ENCODE results near the gene PDYN.

Gene PDYN

GRCh38 chr20:1961374-1961773 is 32.5 kb downstream of the PDYN start:
- DNase-seq (ENCODE audit: low spot score), result no peak
- no peak for TF ChIP-seq CTCF (IDR thresholded peaks at IDR 0.05; ENCODE audit: extremely low read depth, missing control alignments)

GRCh38 chr20:1959156-1959555 is 34.7 kb downstream of the PDYN start:
- no peak for DNase-seq (ENCODE audit: low spot score)
- TF ChIP-seq CTCF (IDR thresholded peaks at IDR 0.05; ENCODE audit: extremely low read depth, missing control alignments), result no peak

GRCh38 chr20:1958426-1958825 is 35.4 kb downstream of the PDYN start:
- no peak for DNase-seq (ENCODE audit: low spot score)
- TF ChIP-seq CTCF (IDR thresholded peaks at IDR 0.05; ENCODE audit: extremely low read depth, missing control alignments), result no peak

GRCh38 chr20:1955217-1955616 is 38.6 kb downstream of the PDYN start:
- TF ChIP-seq CTCF (IDR thresholded peaks at IDR 0.05; ENCODE audit: extremely low read depth, missing control alignments), result no peak
- no peak for DNase-seq (ENCODE audit: low spot score)

GRCh38 chr20:1953621-1954020 is 40.2 kb downstream of the PDYN start:
- TF ChIP-seq CTCF (IDR thresholded peaks at IDR 0.05; ENCODE audit: extremely low read depth, missing control alignments), result no peak
- no peak for DNase-seq (ENCODE audit: low spot score)

- peak; percentile 43 for DNase-seq (ENCODE audit: low spot score)
- TF ChIP-seq CTCF (IDR thresholded peaks at IDR 0.05; ENCODE audit: extremely low read depth, missing control alignments), result no peak
Measured at GRCh38 chr20:1952737-1953530, 40.9 kb downstream of the PDYN start.

GRCh38 chr20:1951436-1952115 is 42.3 kb downstream of the PDYN start:
- no peak for DNase-seq (ENCODE audit: low spot score)

More at GRCh38 chr20:1951436-1952115, 42.3 kb downstream of the PDYN start:
- no peak for TF ChIP-seq CTCF (IDR thresholded peaks at IDR 0.05; ENCODE audit: extremely low read depth, missing control alignments)
